GM12878 (cell line): ENCODE results near the gene P2RY11. TPM values are rescaled to one million over a fixed set of nuclear protein-coding genes. Genes with fewer than 3 reads are reported as not detected.

Experiments
- BCL11A ChIP-seq: IDR thresholded peaks from 2 replicates; pipeline ENCODE4 v1.6.1; 2011; ENCODE audit warnings: low read depth, low read length
- CREB1 ChIP-seq: IDR thresholded peaks from 2 replicates; pipeline ENCODE4 v1.6.1; 2012; ENCODE audit warnings: low read depth, mild to moderate bottlenecking, inconsistent platforms
- CUX1 ChIP-seq: IDR thresholded peaks from 2 replicates; pipeline ENCODE4 v1.6.1; 2012; ENCODE audit warnings: improper control_type of control experiment, low read depth, low read length; ENCODE audit not compliant: insufficient replicate concordance
- GATAD2B ChIP-seq: fragments of 450-650 bp; conservative IDR thresholded peaks from 2 replicates; pipeline ENCODE4 v1.6.1; 2017; ENCODE audit warnings: low read depth, mild to moderate bottlenecking, moderate library complexity
- JUND ChIP-seq: IDR thresholded peaks from 2 replicates; pipeline ENCODE4 v1.6.1; 2012; ENCODE audit warnings: low read depth, mild to moderate bottlenecking, low read length, improper control_type of control experiment, moderate library complexity
- KAT2A ChIP-seq: conservative IDR thresholded peaks from 2 replicates; pipeline ENCODE4 v1.6.1; 2011; ENCODE audit warnings: low read depth, low read length; ENCODE audit not compliant: control insufficient read depth
- KDM1A ChIP-seq: fragments of 200-600 bp; sonication (generic); IDR thresholded peaks from 2 replicates; pipeline ENCODE4 v1.6.1; 2016; ENCODE audit warnings: borderline replicate concordance
- MXI1 ChIP-seq: fragments of 150-350 bp; IDR thresholded peaks from 2 replicates; pipeline ENCODE4 v1.6.1; 2011; ENCODE audit warnings: low read depth, mild to moderate bottlenecking, inconsistent platforms, low read length, improper control_type of control experiment
- NR2C2 ChIP-seq: IDR thresholded peaks from 2 replicates; pipeline ENCODE4 v1.6.1; 2011; ENCODE audit warnings: borderline replicate concordance, low read depth; ENCODE audit not compliant: control insufficient read depth, insufficient read length
- POLR2AphosphoS2 ChIP-seq: IDR thresholded peaks from 2 replicates; pipeline ENCODE4 v1.6.1; 2011; ENCODE audit warnings: low read depth, mild to moderate bottlenecking, low read length, improper control_type of control experiment, moderate library complexity
- POU2F2 ChIP-seq: IDR thresholded peaks from 3 replicates; pipeline ENCODE4 v1.6.1; 2011; ENCODE audit warnings: low read depth, mild to moderate bottlenecking, low read length, borderline replicate concordance
- RELB ChIP-seq: fragments of 450-650 bp; IDR thresholded peaks from 2 replicates; pipeline ENCODE4 v1.6.1; 2017; ENCODE audit warnings: low read depth, mild to moderate bottlenecking, moderate library complexity
- SMAD1 ChIP-seq: fragments of 450-650 bp; IDR thresholded peaks from 2 replicates; pipeline ENCODE4 v1.6.1; 2018; ENCODE audit warnings: mild to moderate bottlenecking, low read depth; ENCODE audit not compliant: partially characterized antibody
- SMAD5 ChIP-seq: IDR thresholded peaks from 2 replicates; pipeline ENCODE4 v1.6.1; 2016; ENCODE audit warnings: antibody characterized with exemption, low read depth
- USF2 ChIP-seq: IDR thresholded peaks from 2 replicates; pipeline ENCODE4 v1.6.1; 2011; ENCODE audit warnings: low read depth, low read length, improper control_type of control experiment, borderline replicate concordance
- WRNIP1 ChIP-seq: IDR thresholded peaks from 2 replicates; pipeline ENCODE4 v1.6.1; 2011; ENCODE audit warnings: low read depth, low read length, improper control_type of control experiment, borderline replicate concordance
- YY1 ChIP-seq: IDR thresholded peaks from 2 replicates; pipeline ENCODE4 v1.6.1; 2011; ENCODE audit warnings: low read depth, mild to moderate bottlenecking, low read length
- ZNF24 ChIP-seq: fragments of 450-650 bp; IDR thresholded peaks from 2 replicates; pipeline ENCODE4 v1.6.1; 2017; ENCODE audit warnings: antibody characterized with exemption, mild to moderate bottlenecking
- polyA plus RNA-seq, 11 experiments: library from polyadenylated mRNA; depleted of rRNA in 4 of 11; unstranded in 6 of 11; stranded (reverse) in 5 of 11; fragments of >200 nt; fragmentation: Nextera tagmentation in 4 of 11; fragmentation: Illumina TruSeq in 1 of 11; extraction: Ambion mirVana in 4 of 11; extraction: Trizol in 1 of 11; gene quantifications; 1 replicate in 1 of 11; 2 replicates in 10 of 11; pipeline versions ENCODE4 v1.2.1 to v1.2.3, GENCODE V29; 2011 to 2016; ENCODE audit warnings: inconsistent platforms in 2 of 11, missing spikeins in 2 of 11, low read depth in 1 of 11
- total RNA-seq, 4 experiments: library from RNA; depleted of rRNA in 3 of 4; stranded (reverse); fragments of >200 nt in 3 of 4; fragmentation: Illumina TruSeq in 1 of 4; extraction: Trizol in 1 of 4; gene quantifications; 2 replicates each; pipeline versions ENCODE4 v1.2.1 to v1.2.3, GENCODE V29; 2013 to 2021
- TF ChIP-seq, protein P1 (sequence below): fragments of 450-650 bp; IDR thresholded peaks from 2 replicates; pipeline ENCODE4 v1.6.1; 2017; ENCODE audit warnings: borderline replicate concordance
- TF ChIP-seq, protein P2 (sequence below): IDR thresholded peaks from 2 replicates; pipeline ENCODE4 v1.6.1; 2011; ENCODE audit warnings: low read depth, mild to moderate bottlenecking, low read length, moderate library complexity, borderline replicate concordance; ENCODE audit errors: extremely low read depth

P2RY11 gene
- total and polyA plus RNA-seq, 10 of the 15 experiments (the other 5 are each of a cell fraction or from before 2014, with no cell fraction given) = 0.14 to 46.5 (median 7.6) TPM

DNA sequence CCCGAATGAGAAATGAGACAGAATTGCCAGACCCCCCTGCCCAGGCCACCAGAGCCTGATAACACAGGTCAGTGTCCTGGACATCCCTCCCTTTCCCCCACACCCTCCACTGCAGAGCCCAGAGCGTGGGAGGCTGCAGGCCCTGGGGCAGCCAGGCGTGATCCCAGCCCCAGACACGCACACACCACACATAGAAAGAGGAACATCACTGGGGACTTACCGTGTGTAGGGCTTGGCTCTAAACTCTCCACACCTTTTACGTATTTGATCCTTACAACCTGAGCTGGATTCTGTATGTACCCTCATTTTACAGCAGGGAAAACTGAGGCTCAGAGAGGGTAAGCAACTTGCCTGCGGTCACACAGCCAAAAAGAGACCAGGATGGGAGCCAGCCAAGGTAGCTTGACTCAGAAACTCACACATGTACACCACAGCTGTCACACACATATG is 8.7 kb upstream of the P2RY11 start (continued):
- peak; percentile 91 for TF ChIP-seq RELB
- TF ChIP-seq, protein P1, sequence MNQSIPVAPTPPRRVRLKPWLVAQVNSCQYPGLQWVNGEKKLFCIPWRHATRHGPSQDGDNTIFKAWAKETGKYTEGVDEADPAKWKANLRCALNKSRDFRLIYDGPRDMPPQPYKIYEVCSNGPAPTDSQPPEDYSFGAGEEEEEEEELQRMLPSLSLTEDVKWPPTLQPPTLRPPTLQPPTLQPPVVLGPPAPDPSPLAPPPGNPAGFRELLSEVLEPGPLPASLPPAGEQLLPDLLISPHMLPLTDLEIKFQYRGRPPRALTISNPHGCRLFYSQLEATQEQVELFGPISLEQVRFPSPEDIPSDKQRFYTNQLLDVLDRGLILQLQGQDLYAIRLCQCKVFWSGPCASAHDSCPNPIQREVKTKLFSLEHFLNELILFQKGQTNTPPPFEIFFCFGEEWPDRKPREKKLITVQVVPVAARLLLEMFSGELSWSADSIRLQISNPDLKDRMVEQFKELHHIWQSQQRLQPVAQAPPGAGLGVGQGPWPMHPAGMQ = no peak; the same call in 1 of the 2 replicates
- TF ChIP-seq YY1 = peak; percentile 37; the same call in 1 of the 2 replicates
- peak; percentile 86; the same call in 1 of the 2 replicates for TF ChIP-seq GATAD2B
- TF ChIP-seq USF2 = no peak
- peak; percentile 53; the same call in 1 of the 2 replicates for TF ChIP-seq CREB1
- no peak for TF ChIP-seq JUND
- no peak for TF ChIP-seq KDM1A
- TF ChIP-seq ZNF24 = no peak
- no peak; the same call in 1 of the 2 replicates for TF ChIP-seq SMAD5
- no peak for TF ChIP-seq WRNIP1
- TF ChIP-seq, protein P2, sequence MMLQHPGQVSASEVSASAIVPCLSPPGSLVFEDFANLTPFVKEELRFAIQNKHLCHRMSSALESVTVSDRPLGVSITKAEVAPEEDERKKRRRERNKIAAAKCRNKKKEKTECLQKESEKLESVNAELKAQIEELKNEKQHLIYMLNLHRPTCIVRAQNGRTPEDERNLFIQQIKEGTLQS = no peak
- TF ChIP-seq SMAD1 = peak; percentile 52
- TF ChIP-seq POU2F2 = peak; percentile 64; the same call in 1 of the 3 replicates
- TF ChIP-seq POLR2AphosphoS2 = peak; percentile 76
- peak; percentile 52 for TF ChIP-seq CUX1
- peak; percentile 65; the same call in 1 of the 2 replicates for TF ChIP-seq BCL11A
- TF ChIP-seq MXI1 = 0 out of 2 replicates have a peak, but pooled peaks have one; percentile 70
- no peak for TF ChIP-seq NR2C2
- TF ChIP-seq KAT2A = no peak
